GM12864 (cell line): Measurements from ENCODE around the gene PIBF1.
"Not testable (repeated sequence)": the region's sequence is repeated elsewhere in the genome, so short reads cannot be mapped to it uniquely, and the experiment has no call there.

Experiments
- DNase-seq: peaks from one replicate; pipeline ENCODE4 v3.0.0-alpha.2; 2011; ENCODE audit warnings: low read depth
- H3K4me3 ChIP-seq: 2 replicates; pipeline ENCODE4 v1.5.1; 2011; ENCODE audit warnings: mild to moderate bottlenecking, low read depth, low read length, control low read depth
- TF ChIP-seq, protein P1 (sequence below): IDR thresholded peaks from 2 replicates; pipeline ENCODE4 v1.5.1; 2011; ENCODE audit warnings: low read depth, mild to moderate bottlenecking, moderate library complexity, low read length, control low read depth, inconsistent platforms; ENCODE audit errors: missing control alignments

Gene PIBF1

DNA sequence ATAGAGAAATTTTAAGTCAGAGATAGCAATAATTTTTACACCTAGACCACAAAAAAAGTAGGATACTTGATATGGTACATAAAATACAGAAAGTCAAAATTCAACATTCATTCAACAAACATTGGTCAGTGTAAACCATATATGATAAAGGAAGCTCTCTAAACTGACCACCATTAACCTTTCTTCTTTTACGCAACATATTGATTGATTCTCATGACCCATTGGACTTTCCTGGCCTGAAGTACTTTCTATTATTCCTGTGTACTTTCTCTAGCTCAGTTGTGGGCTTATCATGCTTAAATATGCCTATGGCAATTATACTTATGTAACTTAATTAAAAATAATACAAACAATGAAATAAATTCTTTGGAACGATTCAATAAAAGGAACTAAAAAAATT is 10.7 kb downstream of the PIBF1 start:
- no peak for DNase-seq
- TF ChIP-seq, protein P1, sequence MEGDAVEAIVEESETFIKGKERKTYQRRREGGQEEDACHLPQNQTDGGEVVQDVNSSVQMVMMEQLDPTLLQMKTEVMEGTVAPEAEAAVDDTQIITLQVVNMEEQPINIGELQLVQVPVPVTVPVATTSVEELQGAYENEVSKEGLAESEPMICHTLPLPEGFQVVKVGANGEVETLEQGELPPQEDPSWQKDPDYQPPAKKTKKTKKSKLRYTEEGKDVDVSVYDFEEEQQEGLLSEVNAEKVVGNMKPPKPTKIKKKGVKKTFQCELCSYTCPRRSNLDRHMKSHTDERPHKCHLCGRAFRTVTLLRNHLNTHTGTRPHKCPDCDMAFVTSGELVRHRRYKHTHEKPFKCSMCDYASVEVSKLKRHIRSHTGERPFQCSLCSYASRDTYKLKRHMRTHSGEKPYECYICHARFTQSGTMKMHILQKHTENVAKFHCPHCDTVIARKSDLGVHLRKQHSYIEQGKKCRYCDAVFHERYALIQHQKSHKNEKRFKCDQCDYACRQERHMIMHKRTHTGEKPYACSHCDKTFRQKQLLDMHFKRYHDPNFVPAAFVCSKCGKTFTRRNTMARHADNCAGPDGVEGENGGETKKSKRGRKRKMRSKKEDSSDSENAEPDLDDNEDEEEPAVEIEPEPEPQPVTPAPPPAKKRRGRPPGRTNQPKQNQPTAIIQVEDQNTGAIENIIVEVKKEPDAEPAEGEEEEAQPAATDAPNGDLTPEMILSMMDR: no peak
- no peak overlapping the region for H3K4me3 ChIP-seq

- DNase-seq: no peak
- TF ChIP-seq, protein P1: no peak
Measured at GRCh38 chr13:72798817-72799216, 16.9 kb downstream of the PIBF1 start.

DNA sequence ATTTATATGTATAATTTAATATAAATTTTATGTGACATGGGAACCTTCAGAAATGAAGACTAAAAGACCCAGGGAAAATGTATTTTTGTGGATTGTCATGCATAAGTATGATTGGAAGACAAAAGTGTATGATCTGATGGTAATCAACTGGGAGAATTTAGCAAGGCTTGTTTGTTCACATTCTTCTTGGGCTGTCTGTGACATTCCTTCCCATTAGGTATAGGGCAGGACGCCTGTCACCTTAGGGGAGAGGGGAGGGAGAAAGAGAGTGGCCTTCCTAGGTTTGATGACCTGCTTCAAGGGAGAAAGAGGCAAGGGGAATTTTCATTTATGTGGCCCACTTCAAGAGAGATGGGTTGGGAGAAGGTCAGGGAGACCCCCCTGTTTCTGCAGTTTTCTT is 22.4 kb downstream of the PIBF1 start:
- DNase-seq: no peak
- TF ChIP-seq, protein P1: no peak

More at GRCh38 chr13:72798817-72799216, 16.9 kb downstream of the PIBF1 start:
- H3K4me3 ChIP-seq: no peak overlapping the region

GRCh38 chr13:72805676-72806346 is 23.9 kb downstream of the PIBF1 start:
- no peak overlapping the region for H3K4me3 ChIP-seq
- DNase-seq: no peak
- TF ChIP-seq, protein P1: no peak

More for the DNA sequence above, 22.4 kb downstream of the PIBF1 start:
- no peak overlapping the region for H3K4me3 ChIP-seq

GRCh38 chr13:72806514-72806913 is 24.6 kb downstream of the PIBF1 start:
- not testable (repeated sequence) for H3K4me3 ChIP-seq, DNase-seq

GRCh38 chr13:72808917-72809500 is 27.1 kb downstream of the PIBF1 start:
- DNase-seq: no peak
- TF ChIP-seq, protein P1: no peak
- H3K4me3 ChIP-seq: no peak overlapping the region

- TF ChIP-seq, protein P1: no peak
- no peak overlapping the region for H3K4me3 ChIP-seq
- no peak for DNase-seq
Measured at GRCh38 chr13:72820156-72820897, 38.4 kb downstream of the PIBF1 start.
